ENCODE data around the gene CD164.
A peak's percentile ranks its signal among the peaks of the same experiment; 100 is the strongest.
"Not testable (repeated sequence)": the region's sequence is repeated elsewhere in the genome, so short reads cannot be mapped to it uniquely, and the experiment has no call there.

Gene CD164

GRCh38 chr6:109342506-109342905, 39.8 kb downstream of the CD164 start:
- no peak for DNase-seq

- no peak for DNase-seq
Observed at GRCh38 chr6:109340811-109341210, 41.5 kb downstream of the CD164 start.

- no peak for DNase-seq
Observed at GRCh38 chr6:109339906-109340678, 42.2 kb downstream of the CD164 start.

GRCh38 chr6:109336221-109336961, 45.9 kb downstream of the CD164 start:
- peak; percentile 26 to 32 (median 31) for DNase-seq

GRCh38 chr6:109333870-109334269, 48.4 kb downstream of the CD164 start:
- DNase-seq: not testable (repeated sequence)

- peak; percentile 31 to 37 (median 34) for DNase-seq
Observed at GRCh38 chr6:109332748-109333147, 49.5 kb downstream of the CD164 start.

GRCh38 chr6:109331081-109331480, 51.2 kb downstream of the CD164 start:
- no peak for DNase-seq

- DNase-seq: no peak
Observed at GRCh38 chr6:109330263-109330662, 52.0 kb downstream of the CD164 start.

- no peak for DNase-seq
Observed at GRCh38 chr6:109328629-109329028, 53.6 kb downstream of the CD164 start.

- no peak for DNase-seq
Observed at GRCh38 chr6:109327959-109328358, 54.3 kb downstream of the CD164 start.

GRCh38 chr6:109327491-109327890, 54.8 kb downstream of the CD164 start:
- DNase-seq: no peak

GRCh38 chr6:109326351-109326750, 55.9 kb downstream of the CD164 start:
- DNase-seq: no peak

- peak; percentile 45 to 53 (median 48) for DNase-seq
Observed at GRCh38 chr6:109325400-109325801, 56.9 kb downstream of the CD164 start.

- no peak for DNase-seq
Observed at GRCh38 chr6:109323241-109323640, 59.0 kb downstream of the CD164 start.

GRCh38 chr6:109322825-109323224, 59.4 kb downstream of the CD164 start:
- DNase-seq: peak; percentile 73 to 78 (median 77)

GRCh38 chr6:109321752-109322151, 60.5 kb downstream of the CD164 start:
- DNase-seq: no peak

GRCh38 chr6:109320072-109320471, 62.2 kb downstream of the CD164 start:
- DNase-seq: no peak

GRCh38 chr6:109318328-109318876, 63.9 kb downstream of the CD164 start:
- DNase-seq: no peak

GRCh38 chr6:109316909-109317308, 65.4 kb downstream of the CD164 start:
- no peak for DNase-seq
